CD4-positive, alpha-beta T cell treated with Interleukin-4 for 4 hours (primary cell): ENCODE results near the gene PXK.
A peak's percentile ranks its signal among the peaks of the same experiment; 100 is the strongest.
"Not testable (repeated sequence)": the region's sequence is repeated elsewhere in the genome, so short reads cannot be mapped to it uniquely, and the experiment has no call there.

ENCODE experiments used
- DNase-seq: peaks from one replicate; pipeline ENCODE4 v3.0.0-alpha.2; 2020

The PXK gene

GRCh38 chr3:58332575-58333188, at the start of gene PXK:
Gene PXK (plus strand): TSS chr3:58332892. CDS start chr3:58332989, 97 bp downstream.
- peak; percentile 73 for DNase-seq

DNA sequence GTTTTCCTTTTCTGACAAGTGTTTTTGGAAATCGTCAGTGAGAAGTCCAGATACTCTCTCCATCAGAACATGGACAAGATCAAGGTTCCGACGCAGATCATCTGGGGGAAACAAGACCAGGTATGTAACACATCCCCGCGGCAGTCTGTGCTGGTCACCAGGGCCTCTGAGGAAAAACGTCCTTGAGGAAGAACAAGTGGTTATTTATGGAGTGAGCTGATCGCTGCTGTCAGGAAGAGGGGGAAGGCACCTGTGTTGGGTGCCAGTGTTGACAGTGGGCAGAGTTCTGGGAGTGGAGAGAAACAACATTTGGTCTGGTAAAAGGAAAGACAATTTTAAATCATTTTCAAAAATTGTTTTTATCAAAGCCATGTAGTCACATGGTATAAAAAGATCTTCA, 47.4 kb upstream of the PXK start:
- no peak for DNase-seq

DNA sequence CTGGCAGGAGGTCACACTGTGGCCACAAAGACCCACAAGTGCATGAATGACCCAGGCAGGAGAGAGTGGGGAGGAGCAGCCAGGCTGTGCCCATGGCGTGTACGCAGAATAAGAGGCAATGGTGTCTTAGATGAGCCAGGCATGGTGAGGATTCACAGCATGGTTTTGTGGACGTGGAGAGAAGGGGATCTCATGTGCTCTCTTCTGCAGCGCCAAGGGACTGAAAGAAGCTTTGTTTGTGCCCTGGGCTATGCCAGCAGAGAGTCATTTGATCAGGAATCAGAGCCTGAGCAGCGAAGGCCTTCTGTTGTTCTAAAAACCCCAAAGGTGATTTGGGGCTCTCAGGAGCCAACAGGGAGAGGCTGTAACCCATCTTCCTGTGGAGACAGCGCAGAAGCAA, 45.3 kb upstream of the PXK start:
- no peak for DNase-seq

- no peak for DNase-seq
Measured at GRCh38 chr3:58288011-58288728, 44.5 kb upstream of the PXK start.

DNA sequence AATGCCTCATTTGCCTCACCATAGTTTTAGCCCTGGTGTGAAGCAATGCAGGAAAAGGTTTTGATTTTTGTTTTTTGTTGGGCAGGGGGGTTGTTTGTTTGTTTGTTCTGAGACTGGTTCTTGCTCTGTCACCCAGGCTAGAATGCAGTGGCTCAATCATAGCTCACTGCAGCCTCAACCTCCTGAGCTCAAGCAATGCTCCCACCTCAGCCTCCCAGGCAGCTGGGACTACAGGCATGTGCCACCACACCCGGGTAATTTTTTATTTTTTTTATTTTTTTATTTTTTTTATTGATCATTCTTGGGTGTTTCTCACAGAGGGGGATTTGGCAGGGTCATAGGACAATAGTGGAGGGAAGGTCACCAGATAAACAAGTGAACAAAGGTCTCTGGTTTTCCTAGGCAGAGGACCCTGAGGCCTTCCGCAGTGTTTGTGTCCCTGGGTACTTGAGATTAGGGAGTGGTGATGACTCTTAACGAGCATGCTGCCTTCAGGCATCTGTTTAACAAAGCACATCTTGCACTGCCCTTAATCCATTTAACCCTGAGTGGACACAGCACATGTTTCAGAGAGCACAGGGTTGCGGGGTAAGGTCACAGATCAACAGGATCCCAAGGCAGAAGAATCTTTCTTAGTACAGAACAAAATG, 43.6 kb upstream of the PXK start:
- not testable (repeated sequence) for DNase-seq

DNA sequence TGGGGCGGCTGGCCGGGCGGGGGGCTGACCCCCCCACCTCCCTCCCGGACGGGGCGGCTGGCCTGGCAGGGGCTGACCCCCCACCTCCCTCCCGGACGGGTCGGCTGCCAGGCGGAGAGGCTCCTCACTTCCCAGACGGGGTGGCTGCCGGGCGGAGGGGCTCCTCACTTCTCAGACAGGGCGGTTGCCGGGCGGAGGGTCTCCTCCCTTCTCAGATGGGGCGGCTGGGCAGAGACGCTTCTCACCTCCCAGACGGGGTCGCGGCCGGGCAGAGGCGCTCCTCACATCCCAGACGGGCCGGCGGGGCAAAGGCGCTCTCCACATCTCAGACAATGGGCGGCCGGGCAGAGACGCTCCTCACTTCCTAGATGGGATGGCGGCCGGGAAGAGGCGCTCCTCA, 42.2 kb upstream of the PXK start:
- DNase-seq, result not testable (repeated sequence)

DNA sequence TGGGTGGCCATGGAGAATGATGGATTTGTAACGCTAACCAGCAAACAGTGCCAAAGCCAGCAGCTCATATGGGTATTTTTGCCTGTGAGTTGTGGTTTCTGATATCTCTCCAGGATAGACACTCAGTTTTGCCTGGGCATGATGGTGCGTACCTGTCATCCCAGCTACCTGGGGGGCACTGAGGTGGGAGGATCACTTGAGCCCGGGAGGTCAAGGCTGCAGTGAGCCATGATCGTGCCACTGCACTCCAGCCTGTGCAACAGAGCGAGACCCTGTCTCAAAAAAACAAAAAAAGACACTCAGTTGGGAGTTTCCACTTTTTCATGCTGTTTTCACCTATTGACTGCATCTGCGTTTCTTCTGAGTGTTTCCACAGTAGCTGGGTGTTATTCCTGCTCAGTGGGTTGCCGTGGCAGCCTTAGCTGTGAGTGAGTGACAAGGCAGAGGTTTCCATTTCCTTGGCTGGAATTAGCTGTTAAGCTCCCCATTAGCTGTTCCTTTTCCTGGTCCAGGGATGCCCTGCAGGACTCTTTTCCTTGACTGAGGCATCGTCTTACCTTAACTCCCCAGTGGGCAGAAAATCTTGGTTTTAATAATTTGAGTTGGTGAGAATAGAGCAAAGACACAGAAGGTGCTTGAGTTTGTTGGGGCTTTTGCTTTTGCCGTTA, 40.9 kb upstream of the PXK start:
- DNase-seq, result no peak

- no peak for DNase-seq
Measured at GRCh38 chr3:58292866-58293265, 39.8 kb upstream of the PXK start.

DNA sequence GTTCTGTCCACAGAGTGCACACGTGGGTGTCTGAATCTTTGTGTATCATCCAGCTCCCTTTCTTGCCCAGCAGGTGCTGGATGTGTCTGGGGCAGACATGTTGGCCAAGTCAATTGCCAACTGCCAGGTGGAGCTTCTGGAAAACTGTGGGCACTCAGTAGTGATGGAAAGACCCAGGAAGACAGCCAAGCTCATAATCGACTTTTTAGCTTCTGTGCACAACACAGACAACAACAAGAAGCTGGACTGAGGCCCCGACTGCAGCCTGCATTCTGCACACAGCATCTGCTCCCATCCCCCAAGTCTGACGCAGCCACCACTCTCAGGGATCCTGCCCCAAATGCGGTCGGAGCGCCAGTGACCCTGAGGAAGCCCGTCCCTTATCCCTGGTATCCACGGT, 39.2 kb upstream of the PXK start:
- DNase-seq, result no peak

- DNase-seq, result no peak
Measured at GRCh38 chr3:58296269-58296668, 36.4 kb upstream of the PXK start.

- no peak for DNase-seq
Measured at GRCh38 chr3:58296843-58297242, 35.8 kb upstream of the PXK start.

DNA sequence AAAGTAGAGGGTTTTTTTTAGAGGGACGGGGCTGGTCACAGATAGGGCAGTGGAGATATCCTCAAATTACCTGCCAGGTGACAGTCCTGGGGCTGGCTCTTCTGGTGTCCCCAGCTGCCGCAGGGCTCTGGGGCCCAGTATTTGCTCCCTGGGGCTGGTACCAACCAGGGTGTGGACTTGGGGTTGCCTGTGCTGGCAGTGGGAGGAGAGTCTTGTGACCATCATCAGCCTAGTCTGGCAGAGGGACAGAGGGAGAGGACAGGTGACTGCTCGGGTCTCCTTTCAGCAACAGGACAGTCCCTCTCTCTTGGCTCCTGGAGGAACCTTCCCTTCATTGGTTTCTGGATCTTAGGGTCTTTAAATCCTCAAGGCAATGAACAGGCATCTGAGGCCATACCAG, 34.5 kb upstream of the PXK start:
- DNase-seq, result no peak

DNA sequence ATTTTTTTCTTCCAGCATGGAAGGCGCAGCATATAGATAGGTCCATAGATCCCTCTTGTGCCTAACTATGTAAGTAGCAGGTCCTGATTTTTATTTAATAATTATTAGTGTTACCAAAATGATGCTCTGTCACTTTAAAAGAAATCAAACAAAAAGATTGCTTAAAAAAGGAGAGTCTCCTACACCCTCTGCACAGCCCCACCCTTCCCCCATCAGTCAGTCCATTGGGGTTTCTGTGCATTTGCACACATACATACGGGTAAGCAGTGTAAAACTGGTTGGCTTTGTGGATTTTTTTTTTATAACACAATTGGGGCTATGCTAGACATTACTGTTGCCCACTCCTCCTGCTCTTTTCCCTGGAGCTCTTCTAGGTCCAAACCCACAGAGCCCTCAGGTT, 33.6 kb upstream of the PXK start:
- DNase-seq, result no peak

DNA sequence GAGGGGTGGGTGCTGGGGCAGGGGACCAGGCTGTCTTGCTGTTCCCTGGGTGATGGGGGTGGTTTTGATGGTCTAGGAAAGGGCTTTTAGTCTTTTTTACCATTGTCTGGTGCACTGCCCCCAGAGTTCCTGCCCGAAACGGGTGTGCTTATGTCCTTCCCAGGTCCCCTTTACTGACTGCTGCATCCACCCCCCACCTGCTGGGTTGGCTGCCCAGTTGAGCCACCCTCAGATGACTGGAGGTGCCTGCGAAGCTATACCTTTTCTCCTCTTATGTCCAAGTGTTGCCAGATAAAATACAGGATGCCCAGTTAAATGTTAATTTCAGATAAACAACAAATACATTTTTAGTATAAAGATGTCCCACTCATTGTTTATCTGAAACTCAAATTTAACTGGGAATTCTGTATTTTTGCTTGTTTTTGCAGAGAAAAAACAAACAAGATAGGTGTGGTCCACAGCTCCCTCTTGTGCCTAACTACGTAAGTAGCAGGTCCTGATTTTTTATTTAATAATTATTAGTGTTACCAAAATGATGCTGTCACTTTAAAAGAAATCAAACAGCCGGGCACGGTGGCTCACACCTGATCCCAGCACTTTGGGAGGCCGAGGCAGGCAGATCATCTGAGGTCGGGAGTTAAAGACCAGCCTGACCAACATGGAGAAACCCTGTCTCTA, 32.7 kb upstream of the PXK start:
- DNase-seq, result no peak

DNA sequence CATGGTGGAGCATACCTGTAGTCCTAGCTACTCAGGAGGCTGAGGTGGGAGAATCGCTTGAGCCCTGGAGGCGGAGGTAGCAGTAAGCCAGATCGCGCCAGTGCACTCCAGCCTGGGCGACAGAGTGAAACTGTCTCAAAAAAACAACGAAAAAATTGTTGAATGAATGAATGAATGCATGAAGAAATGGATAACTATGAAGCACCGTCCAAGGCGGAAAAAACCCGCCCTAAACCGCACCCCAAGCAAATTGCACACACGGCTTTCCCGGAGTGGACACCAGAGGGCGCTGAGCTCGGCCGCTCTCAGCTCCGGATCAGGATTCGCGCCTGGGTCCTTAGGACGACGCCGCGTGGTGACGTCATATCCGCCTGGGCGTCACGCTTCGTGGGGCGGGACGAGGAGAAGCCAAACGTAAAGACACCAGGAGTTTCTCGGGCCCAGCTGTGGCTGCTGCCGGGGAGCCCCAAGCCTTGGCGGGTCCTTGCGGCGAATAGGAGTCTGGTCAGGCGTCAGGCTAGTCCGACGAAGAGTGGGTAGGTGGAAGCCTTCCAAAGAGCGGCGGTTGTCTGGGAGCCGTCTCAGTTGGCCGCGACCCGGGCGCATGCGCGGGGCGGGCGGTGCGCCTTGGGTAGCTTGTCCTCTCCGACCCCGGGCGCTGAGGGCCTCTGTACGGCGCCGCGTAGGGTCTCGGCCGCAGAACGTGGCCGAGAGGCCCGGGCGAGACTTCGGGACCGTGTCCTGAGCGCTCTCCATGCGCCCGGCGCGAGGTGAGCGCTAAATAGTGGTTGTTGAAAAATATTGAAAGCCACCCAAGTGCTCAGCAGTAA, 26.6 kb upstream of the PXK start, which contains the start of the genes HTD2 and RPP14:
Gene HTD2, plus strand, starts transcription at position 639 of the 830 bp plus-strand sequence. CDS start 11,094 bp downstream, outside the sequence.
Gene RPP14, plus strand, starts transcription at position 364 of the 830 bp plus-strand sequence. CDS start 4,085 bp downstream, outside the sequence.
- DNase-seq, result peak; percentile 97

- DNase-seq, result peak; percentile 63
Measured at GRCh38 chr3:58307639-58308215, 25.0 kb upstream of the PXK start.

GRCh38 chr3:58308728-58309127, 24.0 kb upstream of the PXK start:
- DNase-seq, result no peak

- no peak for DNase-seq
Measured at GRCh38 chr3:58317811-58318210, 14.9 kb upstream of the PXK start.

DNA sequence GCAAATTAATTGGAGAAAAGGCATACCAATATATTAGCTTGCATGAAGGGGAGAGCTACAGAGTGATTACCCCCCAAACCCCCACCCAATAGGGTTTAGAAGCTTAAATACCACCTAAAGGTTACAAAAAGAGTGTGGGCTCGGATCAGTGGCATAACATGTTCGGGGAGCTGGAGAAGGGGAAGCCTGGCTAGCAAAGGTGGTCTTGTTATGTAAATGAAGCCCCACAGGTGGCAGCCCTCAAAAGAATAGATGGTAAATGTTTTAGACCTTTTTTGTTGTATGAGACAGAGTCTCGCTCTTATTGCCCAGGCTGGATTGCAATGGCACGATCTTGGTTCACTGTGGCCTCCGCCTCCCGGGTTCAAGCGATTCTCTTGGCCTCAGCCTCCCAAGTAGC, 10.9 kb upstream of the PXK start:
- no peak for DNase-seq

DNA sequence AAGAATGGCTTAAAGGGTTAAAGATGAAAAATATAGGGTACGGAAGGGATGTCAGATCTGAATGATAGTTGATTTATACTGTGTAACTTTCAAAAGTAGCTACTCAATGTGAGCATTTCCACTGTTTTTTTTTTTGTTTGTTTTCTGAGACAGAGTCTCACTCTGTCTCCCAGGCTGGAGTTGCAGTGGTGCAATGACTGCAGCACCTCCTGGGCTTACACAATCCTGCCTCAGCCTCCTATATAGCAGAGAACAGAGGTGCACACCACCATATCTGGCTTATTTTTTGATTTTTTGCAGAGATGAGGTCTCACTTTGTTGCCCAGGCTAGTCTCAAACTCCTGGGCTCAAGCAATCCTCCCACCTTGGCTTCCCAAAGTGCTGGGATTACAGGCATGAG, 9.9 kb upstream of the PXK start:
- DNase-seq, result no peak
